GM12878 (cell line): ENCODE data around the gene ASB10. TPM values are rescaled to one million over a fixed set of nuclear protein-coding genes. Genes with fewer than 3 reads are reported as not detected.

Source experiments
- ATAC-seq: fragments of 200-7000 bp; cut with Tn5 transposase; 3 replicates; pipeline ENCODE4 v1.9.1; 2020; ENCODE audit warnings: mild to moderate bottlenecking, moderate library complexity
- BruUV-seq: library from RNA; stranded (reverse); fragments of 400-500 nt; replicated peaks from 2 replicates; lab custom pipeline; 2021; lab: Mats Ljungman, UMichigan
- CTCF ChIA-PET: fragments of 300-600 bp; sonication (Branson Sonifier 250); formaldehyde crosslinking; extraction: SDS; loops from one replicate; lab custom pipeline; 2021; ENCODE audit warnings: inconsistent platforms; lab: Yijun Ruan, JAX
- POLR2A ChIA-PET: fragments of 350-600 bp; formaldehyde crosslinking; extraction: SDS; loops from one replicate; lab custom pipeline; 2021; ENCODE audit warnings: inconsistent platforms; lab: Charles Lee
- RAD21 ChIA-PET: fragments of 300-600 bp; sonication (Branson Sonifier 250); formaldehyde crosslinking; loops from one replicate; lab custom pipeline; 2023; ENCODE audit warnings: antibody characterized with exemption; ENCODE audit not compliant: unreplicated experiment; lab: Charles Lee
- SMC1A ChIA-PET: fragments of 300-600 bp; sonication (Branson Sonifier 250); formaldehyde crosslinking; loops from one replicate; lab custom pipeline; 2023; ENCODE audit not compliant: unreplicated experiment, uncharacterized antibody; lab: Charles Lee
- DNase-seq: peaks from one replicate; pipeline ENCODE4 v3.0.0-alpha.2; 2011; ENCODE audit warnings: low read depth, low spot score
- FAIRE-seq: peaks from 3 replicates; lab custom pipeline; 2011; peaks lifted over from hg19 to GRCh38; lab: Jason Lieb, UNC
- H2AFZ ChIP-seq: 2 replicates; pipeline ENCODE4 v1.6.0; 2011; ENCODE audit warnings: low read depth, low read length, control low read depth; ENCODE audit not compliant: control insufficient read depth
- H3K27ac ChIP-seq: 2 replicates; pipeline ENCODE4 v1.5.1; 2011; ENCODE audit warnings: control low read depth; ENCODE audit not compliant: control insufficient read depth, insufficient read depth
- H3K27me3 ChIP-seq, 2 experiments: replicated peaks in 1 of 2; 2 replicates each; pipeline versions ENCODE4 v1.6.0 to v1.6.1; 2011; ENCODE audit warnings: low read length in 1 of 2; ENCODE audit not compliant: control insufficient read depth in 2 of 2, insufficient read depth in 2 of 2
- H3K36me3 ChIP-seq, 2 experiments: 2 replicates each; pipeline ENCODE4 v1.5.1; 2011; ENCODE audit warnings: low read length in 1 of 2; ENCODE audit not compliant: control insufficient read depth in 2 of 2, insufficient read depth in 2 of 2
- H3K4me1 ChIP-seq: 2 replicates; pipeline ENCODE4 v1.6.1; 2011; ENCODE audit warnings: mild to moderate bottlenecking, low read length, moderate library complexity, mixed read lengths; ENCODE audit not compliant: control insufficient read depth, insufficient read depth
- H3K4me2 ChIP-seq: 2 replicates; pipeline ENCODE4 v1.6.0; 2011; ENCODE audit warnings: control low read depth; ENCODE audit not compliant: control insufficient read depth, insufficient read depth
- H3K4me3 ChIP-seq: fragments of 200-600 bp; sonication (generic); 2 replicates; pipeline ENCODE4 v1.5.1; 2016
- H3K79me2 ChIP-seq: 2 replicates; pipeline ENCODE4 v1.6.0; 2011; ENCODE audit warnings: low read length; ENCODE audit not compliant: control insufficient read depth, insufficient read depth
- H3K9ac ChIP-seq: 2 replicates; pipeline ENCODE4 v1.8.0; 2011; ENCODE audit warnings: low read length, control low read depth, mixed read lengths; ENCODE audit not compliant: control insufficient read depth, insufficient read depth
- H3K9me3 ChIP-seq: replicated peaks from 3 replicates; pipeline ENCODE4 v1.5.1; 2011; ENCODE audit warnings: mild to moderate bottlenecking, low read length; ENCODE audit not compliant: control insufficient read depth, insufficient read depth
- H4K20me1 ChIP-seq: 2 replicates; pipeline ENCODE4 v1.6.0; 2011; ENCODE audit not compliant: control insufficient read depth, insufficient read depth
- ATF2 ChIP-seq: IDR thresholded peaks from 2 replicates; pipeline ENCODE4 v1.6.1; 2012; ENCODE audit warnings: low read length, inconsistent platforms
- ATF7 ChIP-seq: fragments of 450-650 bp; IDR thresholded peaks from 2 replicates; pipeline ENCODE4 v1.6.1; 2016; ENCODE audit warnings: low read depth, mild to moderate bottlenecking
- CHD2 ChIP-seq: IDR thresholded peaks from 2 replicates; pipeline ENCODE4 v1.6.1; 2011; ENCODE audit warnings: low read depth, low read length, improper control_type of control experiment, borderline replicate concordance
- HCFC1 ChIP-seq: fragments of 150-350 bp; IDR thresholded peaks from 2 replicates; pipeline ENCODE4 v1.6.1; 2014; ENCODE audit warnings: low read length
- JUNB ChIP-seq: IDR thresholded peaks from 2 replicates; pipeline ENCODE4 v1.6.1; 2016; ENCODE audit warnings: antibody characterized with exemption, mild to moderate bottlenecking
- MAX ChIP-seq: IDR thresholded peaks from 2 replicates; pipeline ENCODE4 v1.6.1; 2012; ENCODE audit warnings: low read depth, low read length, improper control_type of control experiment
- MLLT1 ChIP-seq: fragments of 450-650 bp; IDR thresholded peaks from 2 replicates; pipeline ENCODE4 v1.6.1; 2016; ENCODE audit warnings: mild to moderate bottlenecking
- RAD21 ChIP-seq: IDR thresholded peaks from 2 replicates; pipeline ENCODE4 v1.6.1; 2011; ENCODE audit warnings: mild to moderate bottlenecking, low read depth, low read length, moderate library complexity; ENCODE audit not compliant: insufficient read depth
- RELB ChIP-seq: fragments of 450-650 bp; IDR thresholded peaks from 2 replicates; pipeline ENCODE4 v1.6.1; 2017; ENCODE audit warnings: low read depth, mild to moderate bottlenecking, moderate library complexity
- SMARCA5 ChIP-seq: fragments of 450-650 bp; IDR thresholded peaks from 2 replicates; pipeline ENCODE4 v1.6.1; 2017; ENCODE audit warnings: mild to moderate bottlenecking
- SREBF2 ChIP-seq: IDR thresholded peaks from 2 replicates; pipeline ENCODE4 v1.6.1; 2012; ENCODE audit warnings: mild to moderate bottlenecking, low read length
- SUPT20H ChIP-seq: IDR thresholded peaks from 2 replicates; pipeline ENCODE4 v1.6.1; 2011; ENCODE audit warnings: low read depth, mild to moderate bottlenecking, low read length, moderate library complexity, borderline replicate concordance; ENCODE audit not compliant: control insufficient read depth
- ZBED1 ChIP-seq: IDR thresholded peaks from 2 replicates; pipeline ENCODE4 v1.6.1; 2016; ENCODE audit warnings: borderline replicate concordance
- ZBTB40 ChIP-seq: fragments of 450-650 bp; IDR thresholded peaks from 2 replicates; pipeline ENCODE4 v1.6.1; 2016; ENCODE audit warnings: mild to moderate bottlenecking, moderate library complexity, borderline replicate concordance
- ZNF384 ChIP-seq: IDR thresholded peaks from 2 replicates; pipeline ENCODE4 v1.6.1; 2012; ENCODE audit warnings: low read depth, mild to moderate bottlenecking, low read length, improper control_type of control experiment, borderline replicate concordance
- ZZZ3 ChIP-seq: IDR thresholded peaks from 2 replicates; pipeline ENCODE4 v1.6.1; 2011; ENCODE audit warnings: low read depth; ENCODE audit not compliant: control insufficient read depth, insufficient read length
- WGBS: methylation state at CpG from one replicate; pipeline ENCODE4 v1.1.6; 2016; ENCODE audit warnings: low lambda C conversion rate; ENCODE audit not compliant: insufficient replicate concordance, insufficient coverage; ENCODE audit errors: missing lambda C conversion rate; 5-methylcytosine and 5-hydroxymethylcytosine counted together
- in situ Hi-C: fragments of 300-500 bp; cut with MboI; formaldehyde crosslinking; loops from 9 replicates; pipeline ENCODE4 v1.14.3; 2018; ENCODE audit warnings: mixed read lengths
- intact Hi-C: fragments of 100-400 bp; cut with micrococcal nuclease; formaldehyde crosslinking; loops from one replicate; pipeline ENCODE4 v1.14.2; 2022; ENCODE audit not compliant: unreplicated experiment
- polyA plus RNA-seq, 11 experiments: library from polyadenylated mRNA; depleted of rRNA in 4 of 11; unstranded in 6 of 11; stranded (reverse) in 5 of 11; fragments of >200 nt; fragmentation: Nextera tagmentation in 4 of 11; fragmentation: Illumina TruSeq in 1 of 11; extraction: Ambion mirVana in 4 of 11; extraction: Trizol in 1 of 11; gene quantifications; 1 replicate in 1 of 11; 2 replicates in 10 of 11; pipeline versions ENCODE4 v1.2.1 to v1.2.3, GENCODE V29; 2011 to 2016; ENCODE audit warnings: inconsistent platforms in 2 of 11, missing spikeins in 2 of 11, low read depth in 1 of 11
- total RNA-seq, 4 experiments: library from RNA; depleted of rRNA in 3 of 4; stranded (reverse); fragments of >200 nt in 3 of 4; fragmentation: Illumina TruSeq in 1 of 4; extraction: Trizol in 1 of 4; gene quantifications; 2 replicates each; pipeline versions ENCODE4 v1.2.1 to v1.2.3, GENCODE V29; 2013 to 2021

The ASB10 gene
- total and polyA plus RNA-seq, 10 of the 15 experiments (the other 5 are each of a cell fraction or from before 2014, with no cell fraction given), result not detected

GRCh38 chr7:151211155-151211772 is 24.2 kb upstream of the ASB10 start:
- in situ Hi-C loops (no loop called here), intact Hi-C loops (no loop called here)
- H3K79me2 ChIP-seq, result no peaks in the 10 kb centered on the region
- CTCF ChIA-PET, result no interaction called here
- H3K4me2 ChIP-seq, result no peak overlapping the region
- FAIRE-seq (no peak), ATAC-seq (no peak), DNase-seq (no peak)
- no peaks in the 10 kb centered on the region for H3K4me1 ChIP-seq
- SMC1A ChIA-PET, result interaction anchor here (1.0 kb wide), 1 partner anchor 17 kb away, joined by 3 read pairs; no protein-coding TSS in a partner anchor
- RAD21 ChIA-PET, result no interaction called here
- H3K27me3 ChIP-seq, result no peaks in the 10 kb centered on the region; a peak in 1 of 4 replicates
- no peak overlapping the region for H2AFZ ChIP-seq
- no peaks in the 10 kb centered on the region for H4K20me1 ChIP-seq
- no peak overlapping the region for H3K27ac ChIP-seq
- H3K9ac ChIP-seq, result no peak overlapping the region
- no peak overlapping the region for H3K4me3 ChIP-seq
- 96% methylated on average over 3 of the region's 3 CpGs for WGBS
- POLR2A ChIA-PET, result no interaction called here
- no TSS peak for BruUV-seq
- H3K9me3 ChIP-seq, result no peaks in the 10 kb centered on the region
- peaks cover 4 to 10% of the 10 kb centered on the region in 2 experiments; a peak in 3 of 4 replicates for H3K36me3 ChIP-seq
- TF ChIP-seq ATF7, result no peak
- no peak for TF ChIP-seq SMARCA5
- TF ChIP-seq RELB, result no peak
- TF ChIP-seq ZNF384, result no peak
- TF ChIP-seq ATF2, result no peak
- no peak for TF ChIP-seq MLLT1
- TF ChIP-seq MAX, result no peak
- no peak for TF ChIP-seq ZZZ3
- TF ChIP-seq ZBED1, result no peak
- no peak for TF ChIP-seq SUPT20H
- no peak for TF ChIP-seq CHD2
- TF ChIP-seq ZBTB40, result no peak
- no peak for TF ChIP-seq SREBF2
- no peak for TF ChIP-seq HCFC1
- no peak for TF ChIP-seq RAD21
- TF ChIP-seq JUNB, result no peak
